Natural killer cell treated with Interleukin-12 subunit alpha and Interleukin-12 subunit beta and Interleukin-15 and Interleukin-18, amount 100 ng/mL, for 72 hours (primary cell): ENCODE results near the gene WDR75. TPM values are rescaled to one million over a fixed set of nuclear protein-coding genes. Genes with fewer than 3 reads are reported as not detected.
"Not testable (repeated sequence)": the region's sequence is repeated elsewhere in the genome, so short reads cannot be mapped to it uniquely, and the experiment has no call there.

Source experiments
- ATAC-seq, 2 donors: fragments of 150-1000 bp; cut with Tn5 transposase in 1 of 2; sonication (Bioruptor Pico), chemical (Tn5 transposase) in 1 of 2; 2 replicates each; pipeline ENCODE4 v1.10.0; 2021
- DNase-seq: peaks from one replicate; pipeline ENCODE4 v3.0.0; 2022; ENCODE audit warnings: low spot score
- H3K27ac Mint-ChIP-seq, 2 donors: 1 replicate in 1 of 2; 2 replicates in 1 of 2; pipeline ENCODE4 v1.8.0; 2022; ENCODE audit warnings: mixed read lengths in 2 of 2, mild to moderate bottlenecking in 1 of 2, moderate library complexity in 1 of 2
- H3K27me3 Mint-ChIP-seq, 2 donors: 1 replicate in 1 of 2; 2 replicates in 1 of 2; pipeline ENCODE4 v1.8.0; 2022; ENCODE audit warnings: mixed read lengths in 2 of 2
- H3K36me3 Mint-ChIP-seq: one replicate; pipeline ENCODE4 v1.8.0; 2022; ENCODE audit warnings: mixed read lengths
- H3K4me1 Mint-ChIP-seq, 2 donors: 1 replicate in 1 of 2; 2 replicates in 1 of 2; pipeline ENCODE4 v1.8.0; 2022; ENCODE audit warnings: low read depth in 2 of 2, mixed read lengths in 2 of 2, mild to moderate bottlenecking in 1 of 2
- H3K4me3 Mint-ChIP-seq: one replicate; pipeline ENCODE4 v1.8.0; 2022; ENCODE audit warnings: mixed read lengths
- H3K9me3 Mint-ChIP-seq: 2 replicates; pipeline ENCODE4 v1.8.0; 2022; ENCODE audit warnings: mixed read lengths
- total RNA-seq, 2 donors: library from RNA; stranded (reverse); gene quantifications; one replicate each; pipeline ENCODE4 v1.2.3, GENCODE V29; 2022

Gene WDR75
- total RNA-seq, 2 donors from 2014 or later, result 45.1 to 55.6 TPM

- Mint-ChIP-seq H3K4me3 (no peak overlapping the region), H3K27ac (no peak overlapping the region), H3K4me1 (no peaks in the 10 kb centered on the region), H3K9me3 (no peaks in the 10 kb centered on the region), H3K27me3 (peaks cover 3 to 6% of the 10 kb centered on the region in 2 donors), H3K36me3 (no peaks in the 10 kb centered on the region)
- DNase-seq (no peak), ATAC-seq (no peak)
Observed at GRCh38 chr2:189424961-189425360, 16.3 kb upstream of the WDR75 start.

- ATAC-seq, result no peak
- H3K4me3 Mint-ChIP-seq, result no peak overlapping the region
- H3K9me3 Mint-ChIP-seq, result no peaks in the 10 kb centered on the region
- H3K27me3 Mint-ChIP-seq, result peaks cover 3 to 6% of the 10 kb centered on the region in 2 donors
- no peaks in the 10 kb centered on the region for H3K36me3 Mint-ChIP-seq
- H3K27ac Mint-ChIP-seq, result no peak overlapping the region
- DNase-seq, result no peak
- H3K4me1 Mint-ChIP-seq, result no peaks in the 10 kb centered on the region
Observed at GRCh38 chr2:189425676-189426075, 15.6 kb upstream of the WDR75 start.

GRCh38 chr2:189426886-189427285 is 14.4 kb upstream of the WDR75 start:
- H3K36me3 Mint-ChIP-seq, result peaks cover 4% of the 10 kb centered on the region
- no peaks in the 10 kb centered on the region for H3K4me1 Mint-ChIP-seq
- ATAC-seq, result no peak
- H3K9me3 Mint-ChIP-seq, result no peaks in the 10 kb centered on the region
- H3K27ac Mint-ChIP-seq, result no peak overlapping the region
- no peak for DNase-seq
- H3K4me3 Mint-ChIP-seq, result no peak overlapping the region
- peaks cover 9 to 14% of the 10 kb centered on the region in 2 donors for H3K27me3 Mint-ChIP-seq

- ATAC-seq, result no peak
- Mint-ChIP-seq H3K4me3 (no peak overlapping the region), H3K27me3 (peaks cover 12 to 19% of the 10 kb centered on the region in 2 donors), H3K9me3 (no peaks in the 10 kb centered on the region), H3K27ac (no peak overlapping the region), H3K4me1 (no peaks in the 10 kb centered on the region), H3K36me3 (peaks cover 5% of the 10 kb centered on the region)
- no peak for DNase-seq
Observed at GRCh38 chr2:189427872-189428271, 13.4 kb upstream of the WDR75 start.

- not testable (repeated sequence) for H3K4me1 Mint-ChIP-seq, DNase-seq, H3K4me3 Mint-ChIP-seq, ATAC-seq, H3K9me3 Mint-ChIP-seq, H3K27ac Mint-ChIP-seq
- Mint-ChIP-seq H3K36me3 (peaks cover 11% of the 10 kb centered on the region), H3K27me3 (peaks cover 25 to 26% of the 10 kb centered on the region in 2 donors)
Observed at GRCh38 chr2:189430448-189430847, 10.8 kb upstream of the WDR75 start.

- not testable (repeated sequence) for H3K9me3 Mint-ChIP-seq, ATAC-seq, H3K4me1 Mint-ChIP-seq, H3K27ac Mint-ChIP-seq, DNase-seq, H3K4me3 Mint-ChIP-seq
- peaks cover 26 to 35% of the 10 kb centered on the region in 2 donors for H3K27me3 Mint-ChIP-seq
- H3K36me3 Mint-ChIP-seq, result peaks cover 11% of the 10 kb centered on the region
Observed at GRCh38 chr2:189435803-189436202, 5.5 kb upstream of the WDR75 start.

- no peak overlapping the region for H3K27ac Mint-ChIP-seq
- DNase-seq, result no peak
- no peak for ATAC-seq
- H3K4me1 Mint-ChIP-seq, result peaks cover 0 to 7% of the 10 kb centered on the region in 2 donors
- no peak overlapping the region for H3K4me3 Mint-ChIP-seq
- peaks cover 7 to 23% of the 10 kb centered on the region in 2 donors for H3K27me3 Mint-ChIP-seq
- H3K9me3 Mint-ChIP-seq, result no peaks in the 10 kb centered on the region
- peaks cover 5% of the 10 kb centered on the region for H3K36me3 Mint-ChIP-seq
Observed at GRCh38 chr2:189437926-189438325, 3.3 kb upstream of the WDR75 start.

GRCh38 chr2:189439342-189439741 is 1.9 kb upstream of the WDR75 start:
- Mint-ChIP-seq H3K27me3 (peaks cover 0 to 15% of the 10 kb centered on the region in 2 donors), H3K4me1 (peaks cover 0 to 7% of the 10 kb centered on the region in 2 donors), H3K4me3 (no peak overlapping the region), H3K9me3 (no peaks in the 10 kb centered on the region), H3K36me3 (no peaks in the 10 kb centered on the region), H3K27ac (no peak overlapping the region)
- no peak for DNase-seq
- ATAC-seq, result no peak

- H3K4me1 Mint-ChIP-seq, result peaks cover 0 to 7% of the 10 kb centered on the region in 2 donors
- H3K36me3 Mint-ChIP-seq, result no peaks in the 10 kb centered on the region
- H3K27ac Mint-ChIP-seq, result peak overlapping the region in 1 of 2 donors; percentile 92
- DNase-seq (no peak), ATAC-seq (peak; percentile 31 to 50)
- H3K4me3 Mint-ChIP-seq, result peak overlapping the region; percentile 97
- H3K27me3 Mint-ChIP-seq, result peaks cover 0 to 11% of the 10 kb centered on the region in 2 donors
- no peaks in the 10 kb centered on the region for H3K9me3 Mint-ChIP-seq
Observed at GRCh38 chr2:189440644-189440946, 679 bp upstream of the WDR75 start.

GRCh38 chr2:189441709-189442074 is 418 bp downstream of the WDR75 start:
- H3K4me3 Mint-ChIP-seq, result peak overlapping the region; percentile 97
- peaks cover 0 to 5% of the 10 kb centered on the region in 2 donors for H3K27me3 Mint-ChIP-seq
- DNase-seq (no peak), ATAC-seq (no peak)
- H3K27ac Mint-ChIP-seq, result peak overlapping the region in 1 of 2 donors; percentile 92
- peaks cover 6 to 11% of the 10 kb centered on the region in 2 donors for H3K4me1 Mint-ChIP-seq
- no peaks in the 10 kb centered on the region for H3K36me3 Mint-ChIP-seq
- no peaks in the 10 kb centered on the region for H3K9me3 Mint-ChIP-seq

GRCh38 chr2:189442468-189442867 is 1.2 kb downstream of the WDR75 start:
- Mint-ChIP-seq H3K4me3 (no peak overlapping the region), H3K4me1 (peaks cover 9 to 12% of the 10 kb centered on the region in 2 donors), H3K27me3 (peaks cover 0 to 2% of the 10 kb centered on the region in 2 donors), H3K27ac (peak overlapping the region in 1 of 2 donors; percentile 92), H3K36me3 (no peaks in the 10 kb centered on the region), H3K9me3 (no peaks in the 10 kb centered on the region)
- DNase-seq (no peak), ATAC-seq (no peak)

- Mint-ChIP-seq H3K27ac (no peak overlapping the region), H3K4me1 (peaks cover 7 to 12% of the 10 kb centered on the region in 2 donors), H3K27me3 (no peaks in the 10 kb centered on the region), H3K36me3 (peaks cover 4% of the 10 kb centered on the region), H3K4me3 (no peak overlapping the region), H3K9me3 (no peaks in the 10 kb centered on the region)
- DNase-seq (no peak), ATAC-seq (no peak)
Observed at GRCh38 chr2:189444322-189444721, 3.0 kb downstream of the WDR75 start.

- Mint-ChIP-seq H3K4me1 (peaks cover 4 to 12% of the 10 kb centered on the region in 2 donors), H3K27ac (no peak overlapping the region), H3K36me3 (peaks cover 9% of the 10 kb centered on the region), H3K4me3 (no peak overlapping the region), H3K9me3 (no peaks in the 10 kb centered on the region), H3K27me3 (no peaks in the 10 kb centered on the region)
- ATAC-seq (no peak), DNase-seq (no peak)
Observed at GRCh38 chr2:189446780-189447179, 5.5 kb downstream of the WDR75 start.

- H3K4me1 Mint-ChIP-seq, result peaks cover 0 to 2% of the 10 kb centered on the region in 2 donors
- ATAC-seq, result no peak
- H3K27me3 Mint-ChIP-seq, result no peaks in the 10 kb centered on the region
- H3K9me3 Mint-ChIP-seq, result no peaks in the 10 kb centered on the region
- no peak overlapping the region for H3K27ac Mint-ChIP-seq
- DNase-seq, result no peak
- no peak overlapping the region for H3K4me3 Mint-ChIP-seq
- peaks cover 19% of the 10 kb centered on the region for H3K36me3 Mint-ChIP-seq
Observed at GRCh38 chr2:189454009-189454408, 12.7 kb downstream of the WDR75 start.

- DNase-seq (no peak), ATAC-seq (no peak)
- H3K9me3 Mint-ChIP-seq, result no peaks in the 10 kb centered on the region
- H3K4me1 Mint-ChIP-seq, result no peaks in the 10 kb centered on the region
- H3K27ac Mint-ChIP-seq, result no peak overlapping the region
- no peaks in the 10 kb centered on the region for H3K27me3 Mint-ChIP-seq
- H3K4me3 Mint-ChIP-seq, result no peak overlapping the region
- peaks cover 33% of the 10 kb centered on the region for H3K36me3 Mint-ChIP-seq
Observed at GRCh38 chr2:189465076-189465475, 23.8 kb downstream of the WDR75 start.
